Astrocyte of the spinal cord (primary cell): ENCODE measurements around the gene GPANK1.

Experiments used
- DNase-seq: peaks from one replicate; pipeline ENCODE4 v3.0.0; 2011; ENCODE audit warnings: low read depth, low spot score
- H3K4me3 ChIP-seq: 2 replicates; pipeline ENCODE4 v1.5.1; 2011; ENCODE audit warnings: low read depth, mild to moderate bottlenecking, low read length, moderate library complexity
- in situ Hi-C: cut with HindIII; loops from 2 replicates; pipeline ENCODE4 v1.10.0; 2017; ENCODE audit warnings: low sequenced_read_pairs
- TF ChIP-seq, protein P1 (sequence below): IDR thresholded peaks from 2 replicates; pipeline ENCODE4 v1.5.1; 2012; ENCODE audit warnings: low read depth, mild to moderate bottlenecking, low read length, inconsistent platforms

Gene GPANK1

DNA sequence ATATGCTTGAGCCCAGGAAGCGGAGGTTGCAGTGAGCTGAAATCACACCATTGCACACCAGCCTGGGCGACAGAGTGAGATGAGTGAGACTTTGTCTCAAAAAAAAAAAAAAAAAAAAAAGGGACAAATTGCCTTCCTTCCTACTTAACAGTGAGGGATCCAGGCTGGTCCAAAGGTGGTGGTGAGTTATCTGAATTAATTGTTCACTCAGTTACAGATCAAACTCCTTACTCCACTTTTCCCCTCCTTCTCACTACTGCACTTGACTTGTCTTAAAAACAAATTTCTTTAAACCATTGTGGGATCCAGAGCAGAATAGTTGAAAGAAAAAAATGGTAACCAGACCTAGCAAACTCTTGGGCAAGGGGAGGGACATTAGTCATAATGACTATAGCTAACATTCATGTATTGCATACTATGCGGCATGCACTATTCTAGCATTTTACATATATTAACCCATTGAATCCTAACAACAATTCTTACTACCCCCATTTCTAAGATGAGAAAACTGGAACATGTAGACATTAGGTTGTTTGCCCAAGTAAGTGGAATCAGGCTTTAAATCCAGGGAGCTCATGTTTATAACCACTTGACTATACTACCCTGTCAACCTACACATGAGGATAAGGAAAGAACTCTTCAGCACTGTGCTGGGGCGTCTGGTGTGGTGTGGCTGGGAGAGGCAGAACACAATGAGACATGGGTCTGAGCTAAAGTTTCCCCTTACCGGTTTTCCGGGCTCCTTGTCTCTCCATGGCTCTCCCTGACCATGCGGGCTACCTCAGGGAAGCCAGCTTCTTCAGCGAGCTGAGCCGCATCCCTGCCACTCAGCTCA lies 1.5 kb downstream of the GPANK1 start:
- H3K4me3 ChIP-seq: peak overlapping the region; percentile 96
- TF ChIP-seq, protein P1, sequence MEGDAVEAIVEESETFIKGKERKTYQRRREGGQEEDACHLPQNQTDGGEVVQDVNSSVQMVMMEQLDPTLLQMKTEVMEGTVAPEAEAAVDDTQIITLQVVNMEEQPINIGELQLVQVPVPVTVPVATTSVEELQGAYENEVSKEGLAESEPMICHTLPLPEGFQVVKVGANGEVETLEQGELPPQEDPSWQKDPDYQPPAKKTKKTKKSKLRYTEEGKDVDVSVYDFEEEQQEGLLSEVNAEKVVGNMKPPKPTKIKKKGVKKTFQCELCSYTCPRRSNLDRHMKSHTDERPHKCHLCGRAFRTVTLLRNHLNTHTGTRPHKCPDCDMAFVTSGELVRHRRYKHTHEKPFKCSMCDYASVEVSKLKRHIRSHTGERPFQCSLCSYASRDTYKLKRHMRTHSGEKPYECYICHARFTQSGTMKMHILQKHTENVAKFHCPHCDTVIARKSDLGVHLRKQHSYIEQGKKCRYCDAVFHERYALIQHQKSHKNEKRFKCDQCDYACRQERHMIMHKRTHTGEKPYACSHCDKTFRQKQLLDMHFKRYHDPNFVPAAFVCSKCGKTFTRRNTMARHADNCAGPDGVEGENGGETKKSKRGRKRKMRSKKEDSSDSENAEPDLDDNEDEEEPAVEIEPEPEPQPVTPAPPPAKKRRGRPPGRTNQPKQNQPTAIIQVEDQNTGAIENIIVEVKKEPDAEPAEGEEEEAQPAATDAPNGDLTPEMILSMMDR: no peak
- in situ Hi-C loops: no loop called here
- no peak for DNase-seq

DNA sequence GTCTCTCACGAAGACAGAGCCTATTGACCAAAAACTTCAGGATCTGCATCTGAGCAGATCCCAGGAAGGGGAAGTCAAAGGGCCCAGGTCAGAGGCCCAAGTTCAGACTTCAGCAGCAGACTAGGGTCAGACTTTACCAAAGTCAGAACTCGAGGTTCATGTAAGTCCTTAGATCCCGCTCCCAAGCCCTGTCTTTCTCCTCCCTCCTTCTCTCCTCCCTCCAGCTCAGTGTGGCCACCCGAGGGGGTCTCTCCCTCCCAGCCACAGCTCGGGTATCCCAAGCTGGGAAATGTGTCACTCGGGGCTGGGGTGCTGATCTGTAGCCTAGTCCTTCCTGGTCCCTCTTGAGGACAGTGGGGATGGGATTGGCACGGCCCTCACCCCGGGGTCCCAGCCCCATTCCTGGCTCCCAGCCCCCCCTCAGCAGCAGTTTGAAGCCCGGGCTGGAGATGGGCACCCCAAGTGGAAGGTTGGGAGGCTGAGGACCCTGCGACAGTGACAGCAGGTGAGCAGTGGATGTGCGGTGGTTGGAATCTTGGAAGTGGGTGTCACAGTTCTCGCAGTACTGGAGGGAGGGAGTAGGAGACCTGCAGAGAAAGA lies 2.6 kb downstream of the GPANK1 start:
- in situ Hi-C loops: no loop called here
- TF ChIP-seq, protein P1: no peak
- H3K4me3 ChIP-seq: no peak overlapping the region
- no peak for DNase-seq

DNA sequence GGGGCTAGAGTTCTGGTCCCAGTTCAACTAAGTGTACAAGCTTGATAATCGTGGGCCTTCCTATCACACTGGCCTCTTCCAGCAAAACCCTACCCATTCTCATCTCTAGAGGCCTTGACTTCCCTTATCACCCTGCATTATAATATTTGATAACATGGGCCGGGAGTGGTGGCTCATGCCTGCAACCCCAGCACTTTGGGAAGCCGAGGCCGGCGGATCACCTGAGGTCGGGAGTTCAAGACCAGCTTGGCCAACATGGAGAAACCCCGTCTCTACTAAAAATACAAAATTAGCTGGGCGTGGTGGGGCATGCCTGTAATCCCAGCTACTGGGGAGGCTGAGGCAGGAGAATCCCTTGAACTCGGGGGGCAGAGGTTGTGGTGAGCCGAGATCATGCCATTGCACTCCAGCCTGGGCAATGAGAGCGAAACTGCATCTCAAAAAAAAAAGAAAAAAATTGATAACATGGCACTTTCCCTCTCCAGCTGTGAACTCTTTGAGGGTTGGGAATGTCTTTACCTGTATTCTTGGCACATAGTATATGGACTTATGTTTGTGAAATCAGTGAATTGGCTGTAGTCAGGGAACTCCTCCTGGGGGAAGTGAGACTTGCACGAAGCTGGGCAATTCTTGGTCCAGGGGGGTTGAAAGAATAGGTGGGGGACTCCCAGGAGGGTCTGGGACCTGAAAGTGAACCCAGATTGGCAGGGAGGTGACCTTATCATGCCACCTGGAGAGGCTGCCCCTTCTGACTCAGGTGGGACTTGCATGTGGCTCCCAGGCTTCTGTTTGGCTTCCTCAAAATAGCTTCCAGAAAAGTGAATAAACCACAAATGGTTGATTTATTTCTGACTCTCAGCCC lies 3.3 kb downstream of the GPANK1 start:
- TF ChIP-seq, protein P1: no peak
- DNase-seq: no peak
- in situ Hi-C loops: no loop called here
- H3K4me3 ChIP-seq: no peak overlapping the region

DNA sequence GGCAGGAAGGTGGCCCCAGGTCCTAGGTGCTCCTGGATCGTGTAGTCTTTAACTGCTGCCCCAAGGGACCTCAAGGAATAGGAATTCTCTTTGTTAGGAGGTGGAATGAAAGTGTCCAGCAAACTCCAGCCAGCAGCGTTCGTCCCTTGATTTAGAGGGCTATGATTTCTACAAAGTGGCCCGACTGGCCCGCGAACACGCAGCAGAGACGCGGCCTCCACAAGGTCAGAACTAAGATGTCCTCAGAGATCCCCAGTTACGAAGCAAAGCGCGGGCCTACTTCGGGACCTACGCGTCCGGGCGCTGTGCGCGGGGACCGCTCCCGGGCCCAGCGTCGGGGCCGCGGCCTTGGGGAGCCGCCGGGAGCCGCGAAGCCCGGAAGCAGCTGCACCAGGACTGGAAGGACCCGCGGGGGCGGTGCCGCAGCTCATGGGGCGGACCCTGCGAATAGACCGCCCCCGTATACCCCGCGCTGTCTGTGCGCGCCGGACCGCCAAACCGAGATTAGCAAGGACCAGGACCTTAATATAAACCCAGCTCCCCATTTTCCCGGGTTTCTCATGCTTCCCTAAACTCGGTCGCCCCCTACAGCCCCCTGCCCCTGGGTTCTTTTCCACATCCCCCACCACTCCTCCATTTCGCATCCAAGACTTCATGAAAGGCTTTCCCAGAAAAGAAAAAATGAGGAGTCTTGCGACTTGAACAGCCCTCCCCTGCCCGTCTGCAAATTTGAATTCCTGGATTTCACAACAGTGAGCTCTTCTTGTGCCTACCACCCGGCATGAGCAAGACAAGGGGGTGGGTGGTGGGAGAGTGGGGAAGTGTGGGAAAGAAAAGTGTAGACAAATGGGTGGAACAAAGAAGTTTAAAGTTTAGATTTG lies 4.2 kb downstream of the GPANK1 start, which contains the start of gene C6orf47:
Gene C6orf47 (minus strand): TSS at position 398 of the 881 bp plus-strand sequence. CDS start 831 bp downstream, outside the sequence.
- DNase-seq: peak; percentile 80
- TF ChIP-seq, protein P1: no peak
- H3K4me3 ChIP-seq: peak within 1 kb of the TSS; percentile 61
- in situ Hi-C loops: no loop called here

DNA sequence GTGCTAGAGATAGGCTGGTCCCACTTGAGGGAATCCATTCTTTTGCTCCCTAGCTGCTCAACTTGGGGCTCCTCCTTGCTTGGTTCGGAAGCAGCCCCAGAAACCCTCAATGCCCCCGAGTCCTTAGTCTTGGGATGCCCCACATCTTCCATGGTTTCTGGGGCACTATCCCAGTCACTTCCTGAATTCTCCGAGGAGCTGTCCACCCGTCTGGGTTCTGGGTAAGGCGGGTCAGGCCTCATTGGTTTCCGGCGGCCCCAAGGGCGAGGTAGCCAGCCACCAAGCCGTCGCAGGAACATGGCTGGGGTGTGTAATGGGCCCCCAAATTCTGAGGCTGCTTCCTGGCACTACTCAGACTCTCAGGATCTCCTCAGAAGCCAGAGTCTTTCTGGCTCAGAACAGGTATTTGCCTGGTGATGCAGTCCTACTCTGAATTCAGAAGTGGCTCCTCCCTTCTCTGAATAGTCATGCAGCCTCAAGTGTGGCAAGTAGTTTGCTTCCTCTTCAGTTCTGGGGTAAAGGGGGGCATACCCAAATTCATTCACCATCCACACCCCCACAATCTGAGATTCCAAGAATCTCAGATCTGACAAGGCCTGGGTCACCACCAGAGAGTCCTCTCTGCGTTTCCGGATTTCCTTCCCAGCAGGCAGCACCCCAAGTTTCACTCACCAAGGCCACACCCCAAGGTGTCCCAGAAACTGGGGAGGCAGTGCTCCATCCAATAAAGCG lies 5.0 kb downstream of the GPANK1 start:
- no peak for DNase-seq
- TF ChIP-seq, protein P1: no peak
- in situ Hi-C loops: no loop called here
- H3K4me3 ChIP-seq: peak overlapping the region; percentile 61
